Stimulated activated CD4-positive, alpha-beta T cell treated with anti-CD3 and anti-CD28 coated beads, Interleukin-4, amount 100 ng/mL, for 4 hours (primary cell): Measurements from ENCODE around the gene SYMPK.
"Not testable (repeated sequence)": the region's sequence is repeated elsewhere in the genome, so short reads cannot be mapped to it uniquely, and the experiment has no call there.

Experiments
- DNase-seq, 2 experiments: peaks; one replicate each; pipeline ENCODE4 v3.0.0-alpha.2; 2020

Gene SYMPK

GRCh38 chr19:45800070-45800553, 62.8 kb downstream of the SYMPK start:
- DNase-seq, result no peak

DNA sequence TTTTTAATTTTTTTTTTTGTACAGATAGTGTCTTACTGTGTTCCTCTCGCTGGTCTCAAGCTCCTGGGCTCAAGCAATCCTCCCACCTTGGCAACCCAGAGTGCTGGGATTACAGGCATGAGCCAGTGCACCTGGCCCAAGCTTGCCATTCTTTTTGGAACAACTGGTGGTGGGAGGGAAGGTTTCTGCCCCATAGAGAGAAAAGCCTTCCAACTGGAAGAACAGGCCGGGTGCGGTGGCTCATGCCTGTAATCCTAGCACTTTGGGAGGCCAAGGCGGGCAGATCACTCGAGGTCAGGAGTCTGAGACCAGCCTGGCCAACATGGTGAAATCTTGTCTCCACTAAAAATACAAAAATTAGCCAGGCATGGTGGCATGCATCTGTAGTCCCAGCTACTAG, 63.4 kb downstream of the SYMPK start:
- not testable (repeated sequence) for DNase-seq

GRCh38 chr19:45798995-45799517, 63.9 kb downstream of the SYMPK start:
- DNase-seq, result peak; percentile 54 to 57

GRCh38 chr19:45794627-45795026, 68.3 kb downstream of the SYMPK start:
- DNase-seq, result no peak

DNA sequence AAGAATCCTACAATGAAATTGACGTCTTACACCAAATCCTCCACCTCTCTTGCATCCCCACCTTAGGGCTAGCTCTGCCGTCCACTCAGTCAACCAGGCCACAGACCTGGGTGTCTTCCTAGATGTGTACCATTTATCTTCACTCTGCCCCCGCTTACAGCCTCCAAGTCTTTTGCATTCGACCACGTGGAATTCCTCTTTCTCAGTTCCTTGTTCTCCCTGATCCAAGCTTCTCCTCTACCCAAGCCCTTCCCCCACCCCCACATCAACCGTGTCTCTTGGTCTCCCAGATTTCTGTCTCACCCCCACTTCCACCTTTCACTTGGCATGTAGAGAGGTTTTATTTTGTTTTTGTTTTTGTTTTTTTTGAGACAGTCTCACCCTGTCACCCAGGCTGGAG, 69.1 kb downstream of the SYMPK start:
- DNase-seq, result no peak

DNA sequence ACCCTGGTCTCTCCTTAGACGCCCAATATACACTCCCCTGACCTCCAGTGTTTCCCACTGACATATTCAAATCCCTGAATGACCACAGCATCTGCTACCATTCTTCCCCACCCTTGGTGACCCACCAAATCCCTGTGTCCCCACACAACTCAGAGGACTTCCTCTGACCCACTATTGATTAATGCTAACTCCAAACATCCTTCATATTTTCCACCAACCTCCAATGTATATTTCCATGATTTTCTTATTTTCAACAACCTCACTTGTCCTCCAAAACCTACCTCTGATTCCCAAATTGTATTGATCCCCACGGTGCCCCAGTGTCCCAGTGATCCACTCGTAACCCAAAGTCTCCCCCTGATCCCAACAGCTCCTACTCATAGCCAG, 69.8 kb downstream of the SYMPK start:
- DNase-seq, result no peak

GRCh38 chr19:45792470-45793177, 70.3 kb downstream of the SYMPK start, which contains the start of gene DMWD:
TSS of gene DMWD (minus strand) at chr19:45792845. CDS start at chr19:45792756, 89 bp downstream.
- DNase-seq, result peak; percentile 99 to 100

GRCh38 chr19:45791744-45792469, 71.0 kb downstream of the SYMPK start:
- DNase-seq, result no peak

GRCh38 chr19:45790942-45791341, 72.0 kb downstream of the SYMPK start:
- no peak for DNase-seq

GRCh38 chr19:45789035-45789786, 73.7 kb downstream of the SYMPK start:
- no peak for DNase-seq

- no peak for DNase-seq
Observed at GRCh38 chr19:45786533-45786894, 76.4 kb downstream of the SYMPK start.

DNA sequence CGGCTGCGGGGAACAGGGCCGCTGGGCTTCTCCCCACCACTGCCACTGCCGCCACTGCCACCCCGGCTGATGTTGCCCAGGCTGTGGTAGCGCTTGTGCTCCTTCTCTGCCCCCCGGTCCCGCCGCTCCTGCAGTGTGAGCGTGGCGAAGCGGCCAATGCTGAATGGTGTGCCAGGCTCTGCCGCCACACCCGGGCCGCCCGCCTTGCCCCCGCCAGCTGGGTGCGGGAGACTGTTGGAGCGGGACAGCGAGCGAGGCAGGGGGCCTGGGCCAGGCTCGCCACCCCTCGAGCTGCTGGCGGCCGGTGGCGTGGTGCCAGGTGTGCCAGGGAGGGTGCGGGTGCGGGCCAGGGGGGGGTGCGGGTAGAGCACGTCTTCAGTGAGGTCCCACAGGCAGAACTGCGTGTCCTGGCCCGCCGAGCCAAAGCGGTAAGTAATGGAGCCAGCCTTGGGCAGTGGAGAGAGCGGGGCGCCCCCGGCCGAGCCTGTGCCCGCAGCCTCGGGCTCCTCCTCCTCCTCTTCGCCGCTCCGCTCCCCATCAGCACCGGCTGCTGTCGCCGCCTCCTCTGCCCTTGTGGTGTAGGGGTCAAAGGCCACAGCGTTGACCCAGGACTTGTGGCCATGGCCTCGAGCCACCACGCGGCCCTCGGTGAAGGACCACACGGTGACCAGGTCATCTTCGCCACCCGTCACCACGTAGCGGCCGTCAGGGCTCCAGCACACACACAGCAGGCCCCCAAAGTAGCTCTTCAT, 77.0 kb downstream of the SYMPK start:
- DNase-seq, result no peak

GRCh38 chr19:45785097-45785496, 77.8 kb downstream of the SYMPK start:
- no peak for DNase-seq

GRCh38 chr19:45784096-45784495, 78.9 kb downstream of the SYMPK start:
- DNase-seq, result no peak

GRCh38 chr19:45782820-45783785, 79.8 kb downstream of the SYMPK start:
- no peak for DNase-seq

DNA sequence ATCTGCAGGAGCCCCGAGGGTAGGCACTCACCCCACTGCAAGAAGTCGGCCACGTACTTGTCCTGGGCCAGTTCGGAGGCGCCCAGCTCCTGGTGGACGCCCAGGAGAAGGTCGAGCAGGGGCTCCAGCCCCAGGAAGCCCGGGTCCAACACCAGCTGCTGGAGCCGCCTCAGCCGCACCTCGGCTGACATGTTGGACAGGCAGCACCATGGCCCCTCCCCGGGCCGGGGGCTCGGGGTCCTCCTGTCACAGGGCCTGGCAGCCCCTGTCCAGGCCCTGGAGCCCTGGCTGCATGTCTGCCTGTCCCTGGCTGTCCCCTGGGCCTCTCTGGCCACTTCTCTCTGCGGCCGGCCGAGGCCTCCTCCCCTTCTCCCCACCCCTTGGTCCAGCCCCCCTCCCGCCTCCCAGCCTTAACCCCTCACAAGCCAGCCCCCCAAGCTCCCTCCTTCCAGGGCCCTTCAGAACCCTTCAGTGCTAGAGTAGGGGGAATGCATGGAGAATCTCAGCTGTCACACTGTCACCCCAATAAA, 80.7 kb downstream of the SYMPK start, which contains the start of gene DMPK:
Gene DMPK (minus strand): TSS at position 329 of the 530 bp plus-strand sequence. CDS start 138 bp downstream, at position 191.
- no peak for DNase-seq

- DNase-seq, result no peak
Observed at GRCh38 chr19:45781214-45782161, 81.5 kb downstream of the SYMPK start.

DNA sequence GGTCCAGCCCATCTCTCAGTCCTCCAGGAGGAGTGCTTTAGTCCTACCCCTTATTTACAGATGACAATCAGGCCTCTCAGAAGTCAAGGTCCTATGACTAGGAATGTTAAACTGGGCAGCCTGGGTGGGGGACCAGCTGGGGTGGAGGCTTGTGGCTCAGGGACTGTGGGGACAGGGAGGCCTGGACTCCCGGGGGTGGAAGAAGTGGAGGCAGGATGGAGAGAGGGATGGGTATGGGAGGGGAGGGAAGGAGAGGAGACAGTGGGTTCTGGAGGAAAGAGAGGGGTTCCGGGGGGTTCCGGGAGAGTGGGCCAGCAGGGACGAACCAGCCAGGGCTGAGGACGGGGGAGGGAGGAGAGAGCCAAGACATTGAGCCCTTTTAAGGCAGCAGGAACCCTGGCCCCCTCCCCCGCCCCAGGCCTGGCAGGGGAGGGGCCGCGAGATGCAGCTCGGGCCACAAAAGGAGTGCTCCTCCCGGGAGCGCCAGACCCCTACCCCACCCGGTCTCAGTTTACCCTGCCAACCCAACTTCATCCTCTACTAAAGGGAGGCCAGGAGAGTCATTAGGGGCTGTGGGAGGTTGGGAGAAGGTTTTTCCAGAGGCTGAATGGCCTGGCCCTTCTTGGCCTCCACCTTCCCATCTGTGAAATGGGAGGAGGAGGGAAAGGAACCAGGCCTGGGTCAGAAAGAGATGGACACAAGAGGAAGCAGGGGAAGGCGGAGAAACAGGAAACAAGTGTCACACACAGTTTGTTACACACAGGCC, 82.3 kb downstream of the SYMPK start:
- DNase-seq, result no peak

GRCh38 chr19:45780146-45780447, 82.8 kb downstream of the SYMPK start:
- DNase-seq, result no peak
